GM19239 (cell line): ENCODE data around the gene SPCS1.
"Not testable (repeated sequence)": the region's sequence is repeated elsewhere in the genome, so short reads cannot be mapped to it uniquely, and the experiment has no call there.

Experiments
- DNase-seq: peaks from one replicate; pipeline ENCODE4 v3.0.0; 2011; ENCODE audit warnings: low spot score; ENCODE audit not compliant: insufficient read length
- FAIRE-seq: peaks from 2 replicates; lab custom pipeline; 2011; peaks lifted over from hg19 to GRCh38; lab: Jason Lieb, UNC

The SPCS1 gene

DNA sequence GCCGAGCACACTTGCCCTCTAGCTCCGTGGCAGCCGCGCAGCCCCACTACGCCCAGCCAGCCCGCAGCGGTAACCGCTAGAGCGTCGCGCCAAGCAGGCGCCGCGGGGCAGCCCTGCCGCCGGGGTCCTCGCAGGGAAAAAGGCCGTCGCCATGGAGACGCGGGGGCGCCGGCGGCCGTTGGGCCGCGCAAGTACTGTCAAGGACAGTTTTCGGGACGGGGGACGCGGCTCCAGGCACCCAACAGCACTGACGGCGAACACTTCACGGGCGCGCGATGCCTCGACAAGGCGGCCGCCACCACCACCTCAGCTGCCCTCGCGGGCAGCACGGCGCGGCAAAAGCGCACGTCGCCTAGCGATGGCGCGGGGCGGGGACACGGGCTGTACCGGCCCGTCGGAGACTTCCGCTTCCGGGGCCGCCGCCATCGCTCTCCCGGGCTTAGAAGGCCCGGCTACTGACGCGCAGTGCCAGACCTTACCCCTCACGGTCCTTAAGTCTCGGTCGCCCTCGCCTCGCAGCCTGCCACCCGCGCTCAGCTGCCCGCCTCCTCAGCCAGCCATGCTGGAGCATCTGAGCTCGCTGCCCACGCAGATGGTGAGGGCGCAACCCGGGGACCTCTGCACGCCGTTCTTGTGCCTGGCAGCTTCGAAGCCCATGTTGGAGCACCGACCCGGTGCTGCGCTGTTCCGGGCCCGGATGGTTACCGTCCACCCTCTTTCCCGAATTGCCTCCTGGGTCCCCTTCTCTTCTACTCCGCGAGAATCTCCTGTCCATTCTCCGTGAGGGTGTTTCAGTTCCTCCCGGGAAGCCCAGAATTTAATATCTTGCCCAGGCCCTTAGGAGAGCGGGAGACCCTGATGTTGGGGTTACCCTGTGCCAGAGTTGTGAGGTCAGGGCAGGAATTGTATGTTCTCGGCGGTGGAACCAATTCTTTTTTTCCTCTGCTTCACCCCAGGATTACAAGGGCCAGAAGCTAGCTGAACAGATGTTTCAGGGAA, at the start of gene SPCS1, which contains the start of gene GLT8D1:
Gene SPCS1 (plus strand): TSS at position 419 of the 999 bp plus-strand sequence. CDS start 141 bp downstream, at position 560.
Gene GLT8D1 (minus strand): TSS at position 104 of the 999 bp plus-strand sequence. CDS start 5,331 bp downstream, outside the sequence.
- DNase-seq = peak; percentile 82
- no peak for FAIRE-seq

- FAIRE-seq (no peak), DNase-seq (no peak)
Observed at GRCh38 chr3:52660046-52660445, 45.9 kb upstream of the SPCS1 start.

DNA sequence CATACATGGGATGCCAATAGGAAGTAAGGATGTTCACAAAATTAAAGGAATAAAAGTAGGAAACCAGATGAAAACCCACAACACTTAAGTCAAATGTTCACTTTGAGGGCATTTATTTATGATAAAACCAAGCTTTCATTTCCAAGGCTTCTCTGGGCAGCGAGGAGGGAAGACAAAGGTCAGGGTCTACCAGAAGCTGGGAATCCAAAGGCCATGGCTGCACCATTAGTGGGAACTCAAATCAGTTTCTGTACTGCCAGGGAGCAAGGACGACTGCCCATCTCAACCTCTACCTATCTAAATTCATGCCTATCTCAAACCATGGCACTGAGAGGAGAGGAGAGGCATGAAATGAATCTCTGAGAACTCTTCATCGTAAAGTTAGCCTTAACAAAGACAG, 42.8 kb upstream of the SPCS1 start:
- DNase-seq (no peak), FAIRE-seq (no peak)

- DNase-seq = no peak
- FAIRE-seq = peak; percentile 76
Observed at GRCh38 chr3:52670621-52671521, 35.0 kb upstream of the SPCS1 start.

- DNase-seq (no peak), FAIRE-seq (peak; percentile 14)
Observed at GRCh38 chr3:52671676-52672075, 34.2 kb upstream of the SPCS1 start.

DNA sequence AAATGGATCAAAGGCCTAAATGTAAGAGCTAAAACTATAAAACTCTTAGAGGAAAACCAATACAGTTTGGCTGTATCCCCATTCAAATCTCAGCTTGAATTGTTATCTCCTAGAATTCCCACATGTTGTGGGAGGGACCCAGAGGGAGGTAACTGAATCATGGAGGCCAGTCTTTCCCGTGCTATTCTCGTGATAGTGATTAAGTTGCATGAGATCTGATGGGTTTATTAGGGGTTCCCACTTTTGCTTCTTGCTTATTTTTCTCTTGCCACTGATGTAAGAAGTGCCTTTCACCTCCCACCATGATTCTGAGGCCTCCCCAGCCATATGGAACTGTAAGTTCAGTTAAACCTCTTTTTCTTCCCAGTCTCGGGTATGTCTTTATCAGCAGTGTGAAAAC, 29.7 kb upstream of the SPCS1 start:
- FAIRE-seq, DNase-seq: not testable (repeated sequence)

DNA sequence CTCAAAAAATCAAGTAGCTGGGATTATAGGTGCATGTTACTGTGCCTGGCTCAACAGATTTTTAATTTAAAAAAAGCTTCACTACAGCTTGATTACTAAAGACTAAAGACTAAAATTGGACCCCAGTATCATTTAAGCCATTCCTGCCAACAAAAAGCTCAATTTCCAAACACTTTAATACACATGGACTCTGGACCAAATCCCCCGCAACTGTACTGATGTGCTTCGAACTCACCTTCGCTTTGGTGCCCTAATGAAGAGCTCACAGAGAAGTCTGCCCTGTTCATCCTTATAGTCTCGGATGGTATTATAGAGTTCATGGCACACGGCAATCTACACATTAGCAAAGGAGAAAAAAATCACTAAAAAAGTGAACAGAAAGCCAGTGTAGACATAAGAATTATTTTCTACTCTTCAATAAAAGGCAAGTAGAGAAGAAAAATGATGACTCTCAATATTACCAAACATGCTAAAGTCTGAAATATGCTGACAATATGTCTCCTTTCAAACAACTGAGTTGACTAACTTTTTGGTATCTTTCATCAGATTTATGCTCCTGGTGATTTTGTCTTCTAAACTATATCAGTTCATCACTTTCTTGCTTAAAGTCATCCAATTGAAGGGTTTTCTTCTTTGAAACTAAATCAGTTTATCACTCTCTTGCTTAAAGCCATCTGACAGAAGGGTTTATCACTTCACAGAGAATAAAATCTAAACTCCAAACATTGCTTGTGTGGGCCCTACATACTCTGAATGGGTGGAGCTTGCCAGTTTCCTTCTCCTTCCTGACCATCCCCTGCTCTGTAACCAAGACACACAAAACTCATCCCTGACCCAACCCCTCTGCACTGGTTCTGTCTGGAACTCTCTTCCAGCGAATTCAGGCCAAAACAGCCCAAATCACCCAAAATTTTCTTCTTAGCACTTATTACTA, 27.4 kb upstream of the SPCS1 start:
- no peak for FAIRE-seq
- DNase-seq = no peak

- FAIRE-seq (no peak), DNase-seq (no peak)
Observed at GRCh38 chr3:52679199-52679538, 26.7 kb upstream of the SPCS1 start.

GRCh38 chr3:52679811-52680210, 26.1 kb upstream of the SPCS1 start:
- DNase-seq (no peak), FAIRE-seq (no peak)

DNA sequence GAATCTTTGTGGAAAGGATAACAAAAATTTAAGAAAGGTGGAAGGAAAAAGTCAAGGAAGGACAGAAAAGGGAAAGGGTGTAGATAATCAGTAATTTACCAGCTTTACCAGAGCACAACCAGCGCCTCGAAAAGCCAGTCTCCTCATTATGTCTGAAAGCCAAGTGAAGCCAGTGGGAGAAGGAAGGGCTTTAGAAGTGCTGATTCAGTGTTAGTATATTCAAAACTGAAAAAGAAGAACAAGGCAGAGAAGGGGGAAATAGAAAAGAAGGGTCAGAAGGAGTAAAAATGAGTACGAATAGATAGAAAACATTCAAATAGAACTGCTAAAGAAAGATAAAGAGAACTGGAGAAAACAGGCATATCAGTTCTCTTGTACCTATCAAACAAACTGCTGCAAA, 24.3 kb upstream of the SPCS1 start:
- FAIRE-seq (peak; percentile 18), DNase-seq (no peak)

GRCh38 chr3:52682016-52682415, 23.9 kb upstream of the SPCS1 start:
- FAIRE-seq = no peak
- no peak for DNase-seq

DNA sequence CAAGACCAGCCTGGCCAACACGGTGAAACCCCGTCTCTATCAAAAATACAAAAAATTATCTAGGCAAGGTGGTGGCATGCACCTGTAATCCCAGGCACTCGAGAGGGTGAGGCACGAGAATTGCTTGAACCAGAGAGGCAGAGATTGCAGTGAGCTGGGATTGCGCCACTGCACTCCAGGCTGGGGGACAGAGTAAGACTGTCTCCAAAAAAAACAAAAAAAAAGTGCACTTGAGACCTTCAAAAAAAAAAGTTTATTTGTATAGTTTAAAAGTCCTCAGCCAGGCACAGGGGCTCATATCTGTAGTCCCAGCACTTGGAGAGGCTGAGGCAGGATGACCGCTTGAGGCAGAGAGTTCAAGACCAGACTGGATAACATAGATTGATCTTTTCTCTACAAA, 22.3 kb upstream of the SPCS1 start:
- FAIRE-seq = no peak

DNA sequence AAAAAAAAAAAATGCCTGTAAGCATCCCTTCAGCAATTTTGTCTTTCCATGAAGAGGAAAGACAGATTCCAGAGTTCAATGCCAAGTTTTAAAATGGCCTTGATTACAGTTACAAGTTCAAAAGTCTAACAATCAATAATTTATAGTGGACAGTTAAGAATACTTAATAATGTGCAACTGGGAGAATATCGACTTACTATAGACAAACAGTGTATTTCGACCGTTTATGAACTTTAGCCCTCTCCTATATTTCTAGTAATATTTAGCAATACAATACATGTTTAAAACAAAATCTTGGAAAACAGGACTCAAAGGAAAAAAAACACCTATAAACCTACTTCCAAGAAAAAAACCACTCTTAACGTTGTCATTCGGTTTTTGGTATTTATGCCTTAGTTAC, 21.7 kb upstream of the SPCS1 start:
- FAIRE-seq (peak; percentile 68), DNase-seq (no peak)

More for the DNA sequence above, 22.3 kb upstream of the SPCS1 start:
- DNase-seq = no peak

DNA sequence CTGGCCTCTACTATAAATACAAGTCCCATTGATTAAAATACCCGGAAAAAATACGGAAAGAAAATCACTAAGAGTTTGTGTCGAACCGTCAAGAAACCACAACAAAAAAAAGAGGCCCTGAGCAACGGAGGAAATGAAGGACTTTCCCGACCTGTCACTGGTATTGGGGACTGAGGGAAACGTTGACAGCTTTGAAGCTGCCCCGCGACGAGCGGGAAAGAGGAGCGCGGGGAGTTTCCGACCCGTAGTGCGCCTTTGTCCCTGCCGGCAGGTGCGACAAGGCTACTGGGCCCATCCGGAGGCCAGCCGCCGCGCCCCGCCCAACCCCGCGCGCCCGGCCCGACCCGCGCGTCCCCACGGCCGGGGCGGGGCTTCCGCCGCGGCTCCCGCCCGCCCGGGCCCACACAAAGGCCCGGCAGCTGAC, 20.6 kb upstream of the SPCS1 start:
- FAIRE-seq (no peak), DNase-seq (peak; percentile 87)

DNA sequence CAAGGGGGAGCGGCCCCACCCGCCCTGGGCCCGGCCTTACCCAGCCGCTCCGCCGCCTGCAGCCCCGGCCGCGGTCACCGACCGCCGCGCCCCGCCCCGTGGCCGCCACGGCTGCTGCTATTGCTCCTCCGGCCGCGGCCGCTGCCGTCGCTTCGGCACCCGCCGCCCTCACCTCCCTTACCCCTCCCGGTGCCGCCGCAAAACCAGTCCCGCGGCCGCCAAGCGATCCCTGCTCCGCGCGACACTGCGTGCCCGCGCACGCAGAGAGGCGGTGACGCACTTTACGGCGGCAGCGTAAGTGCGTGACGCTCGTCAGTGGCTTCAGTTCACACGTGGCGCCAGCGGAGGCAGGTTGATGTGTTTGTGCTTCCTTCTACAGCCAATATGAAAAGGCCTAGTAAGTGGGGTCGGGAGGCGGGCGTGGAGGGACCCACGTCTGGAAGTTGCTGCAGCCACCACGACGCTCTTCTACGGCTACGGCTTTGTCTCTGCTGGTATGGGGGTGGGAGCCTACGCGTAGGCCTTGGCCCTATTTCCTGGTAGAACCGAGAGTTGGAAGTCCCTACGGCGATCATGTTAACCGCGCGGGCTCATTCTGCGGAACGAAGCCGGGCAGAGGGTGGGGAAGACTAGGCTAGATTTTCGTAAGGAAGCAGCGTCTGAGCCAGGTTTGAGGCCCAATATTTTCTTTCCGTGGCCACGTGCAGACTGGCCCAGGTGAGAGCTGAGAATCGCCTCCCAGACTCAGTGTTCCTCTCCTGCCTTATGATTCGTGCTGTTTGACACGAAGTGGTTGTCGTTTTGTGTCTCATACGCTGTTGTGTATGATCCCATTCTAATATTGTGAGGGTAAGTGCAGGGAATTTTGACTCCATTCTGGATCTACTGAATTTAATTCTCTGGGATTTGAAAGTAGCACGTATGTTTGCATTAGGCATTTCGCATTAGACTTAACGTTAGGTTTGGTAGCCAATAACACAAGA, 19.9 kb upstream of the SPCS1 start, which contains the start of the genes GNL3 and PBRM1:
Gene GNL3 (plus strand): TSS at position 324 of the 983 bp plus-strand sequence. CDS start 61 bp downstream, at position 385.
Gene PBRM1 (minus strand): TSS at position 205 of the 983 bp plus-strand sequence.
- FAIRE-seq (peak; percentile 95), DNase-seq (peak; percentile 82)

GRCh38 chr3:52688266-52688665, 17.6 kb upstream of the SPCS1 start:
- DNase-seq (no peak), FAIRE-seq (no peak)

DNA sequence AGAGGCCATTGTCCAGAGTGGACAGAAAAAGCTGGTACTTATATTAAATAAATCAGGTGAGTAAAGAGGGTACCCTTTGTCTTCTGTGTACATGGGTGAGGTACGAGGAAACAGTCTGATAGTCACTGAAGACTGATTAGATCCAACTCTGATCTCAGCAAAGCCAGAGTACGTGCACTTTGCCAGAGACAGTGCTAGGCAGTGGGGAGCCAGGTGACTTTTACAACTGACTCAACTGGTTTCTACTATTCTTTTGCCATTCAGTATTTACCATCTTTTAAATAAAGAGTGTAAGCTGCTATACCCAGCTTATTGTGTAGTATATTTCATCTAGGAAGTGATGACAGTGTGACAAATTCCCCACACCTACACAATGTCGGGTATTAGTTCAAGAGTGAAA, 16.8 kb upstream of the SPCS1 start:
- no peak for FAIRE-seq
- DNase-seq = no peak

GRCh38 chr3:52690560-52690959, 15.3 kb upstream of the SPCS1 start:
- no peak for DNase-seq
- no peak for FAIRE-seq
